ENCODE results near the gene OVAAL.

OVAAL gene

GRCh38 chr1:180571060-180571831, 12.5 kb downstream of the OVAAL start:
- no peak for DNase-seq

GRCh38 chr1:180571832-180572636, 13.3 kb downstream of the OVAAL start:
- DNase-seq: no peak

GRCh38 chr1:180572760-180573159, 14.0 kb downstream of the OVAAL start:
- no peak for DNase-seq

GRCh38 chr1:180574031-180574713, 15.4 kb downstream of the OVAAL start:
- DNase-seq: no peak

- no peak for DNase-seq
Observed at GRCh38 chr1:180577361-180577760, 18.6 kb downstream of the OVAAL start.

- no peak for DNase-seq
Observed at GRCh38 chr1:180579961-180580611, 21.3 kb downstream of the OVAAL start.

GRCh38 chr1:180581635-180582039, 22.9 kb downstream of the OVAAL start:
- no peak for DNase-seq

- no peak for DNase-seq
Observed at GRCh38 chr1:180584869-180585268, 26.1 kb downstream of the OVAAL start.

- DNase-seq: peak; percentile 24
Observed at GRCh38 chr1:180585994-180586359, 27.2 kb downstream of the OVAAL start.

- DNase-seq: no peak
Observed at GRCh38 chr1:180586671-180587155, 27.9 kb downstream of the OVAAL start.

GRCh38 chr1:180588121-180588520, 29.4 kb downstream of the OVAAL start:
- DNase-seq: no peak

- no peak for DNase-seq
Observed at GRCh38 chr1:180590889-180591288, 32.1 kb downstream of the OVAAL start.

GRCh38 chr1:180593382-180593781, 34.6 kb downstream of the OVAAL start:
- DNase-seq: no peak

GRCh38 chr1:180594723-180595122, 36.0 kb downstream of the OVAAL start:
- DNase-seq: no peak

GRCh38 chr1:180595966-180596365, 37.2 kb downstream of the OVAAL start:
- no peak for DNase-seq

GRCh38 chr1:180597520-180597919, 38.8 kb downstream of the OVAAL start:
- DNase-seq: no peak

- no peak for DNase-seq
Observed at GRCh38 chr1:180598333-180598974, 39.7 kb downstream of the OVAAL start.

GRCh38 chr1:180600343-180600742, 41.6 kb downstream of the OVAAL start:
- no peak for DNase-seq

- no peak for DNase-seq
Observed at GRCh38 chr1:180601512-180601911, 42.7 kb downstream of the OVAAL start.

- DNase-seq: no peak
Observed at GRCh38 chr1:180603223-180603849, 44.6 kb downstream of the OVAAL start.

- DNase-seq: no peak
Observed at GRCh38 chr1:180603850-180604226, 45.1 kb downstream of the OVAAL start.

- DNase-seq: no peak
Observed at GRCh38 chr1:180606155-180606554, 47.4 kb downstream of the OVAAL start.
